Activated CD8-positive, alpha-beta T cell treated with anti-CD3 and anti-CD28 coated beads for 36 hours (primary cell): ENCODE results near the gene AKIP1. TPM values are rescaled to one million over a fixed set of nuclear protein-coding genes. Genes with fewer than 3 reads are reported as not detected.

Experiments
- ATAC-seq: fragments of 200-7000 bp; cut with Tn5 transposase; one replicate; pipeline ENCODE4 v1.10.0; 2021; ENCODE audit warnings: mild to moderate bottlenecking, moderate library complexity
- CTCF ChIA-PET: fragments of 350-600 bp; sonication (Branson Sonifier 250); formaldehyde crosslinking; loops from one replicate; lab custom pipeline; 2021; ENCODE audit warnings: antibody characterized with exemption; lab: Charles Lee
- POLR2A ChIA-PET: fragments of 350-600 bp; sonication (Branson Sonifier 250); formaldehyde crosslinking; loops from one replicate; lab custom pipeline; 2021; ENCODE audit warnings: antibody characterized with exemption; lab: Charles Lee
- DNase-seq: peaks from one replicate; pipeline ENCODE4 v3.0.0-alpha.2; 2020
- H3K27ac Mint-ChIP-seq: one replicate; pipeline ENCODE4 v1.8.0; 2021; ENCODE audit warnings: mild to moderate bottlenecking, mixed read lengths
- H3K27me3 Mint-ChIP-seq: one replicate; pipeline ENCODE4 v1.8.0; 2021; ENCODE audit warnings: mixed read lengths
- H3K36me3 Mint-ChIP-seq: one replicate; pipeline ENCODE4 v1.8.0; 2021; ENCODE audit warnings: low read depth, mixed read lengths
- H3K4me1 Mint-ChIP-seq: one replicate; pipeline ENCODE4 v1.8.0; 2021; ENCODE audit warnings: low read depth, mixed read lengths
- H3K4me3 Mint-ChIP-seq: one replicate; pipeline ENCODE4 v1.8.0; 2021; ENCODE audit warnings: mild to moderate bottlenecking, moderate library complexity, mixed read lengths
- H3K9me3 Mint-ChIP-seq: one replicate; pipeline ENCODE4 v1.8.0; 2021; ENCODE audit warnings: mixed read lengths
- intact Hi-C: fragments of 100-400 bp; cut with micrococcal nuclease; formaldehyde crosslinking; loops from one replicate; pipeline ENCODE4 v1.10.0; 2022
- total RNA-seq, 2 experiments: library from RNA; stranded (reverse); gene quantifications; one replicate each; pipeline ENCODE4 v1.2.3, GENCODE V29; 2021
- TF ChIP-seq, protein P1 (sequence below): fragments of 200-600 bp; IDR thresholded peaks from one replicate; pipeline ENCODE4 v1.8.0; 2022; ENCODE audit warnings: antibody characterized with exemption, mild to moderate bottlenecking

AKIP1 gene
- total RNA-seq, 2 experiments from 2014 or later = 27.8 to 28.2 TPM

DNA sequence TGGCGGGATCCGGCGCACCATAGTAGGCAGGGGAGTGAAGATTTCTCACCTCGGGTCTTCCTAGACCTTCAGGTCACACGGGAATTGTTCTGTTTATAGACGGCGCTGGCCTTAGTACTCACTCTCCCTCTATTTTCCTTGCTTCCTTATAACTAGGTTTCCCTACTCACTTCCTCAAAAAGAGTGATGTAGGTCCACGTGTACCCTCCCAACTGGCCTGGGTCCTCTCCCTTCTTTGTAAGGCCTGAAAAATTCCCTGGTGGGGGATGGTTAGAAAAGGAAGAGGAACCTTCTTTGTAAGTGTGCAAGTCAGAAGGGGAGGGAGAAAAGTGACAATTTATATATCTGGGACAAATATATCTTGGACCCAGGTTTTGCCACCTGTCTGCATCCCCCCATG is 56.2 kb downstream of the AKIP1 start:
- H3K4me3 Mint-ChIP-seq = no peak overlapping the region
- DNase-seq (no peak), ATAC-seq (no peak)
- intact Hi-C loops = no loop called here
- peaks cover 15% of the 10 kb centered on the region for H3K4me1 Mint-ChIP-seq
- H3K36me3 Mint-ChIP-seq = no peaks in the 10 kb centered on the region
- H3K27me3 Mint-ChIP-seq = no peaks in the 10 kb centered on the region
- ChIA-PET CTCF (no interaction called here), POLR2A (no interaction called here)
- no peak overlapping the region for H3K27ac Mint-ChIP-seq
- TF ChIP-seq, protein P1, sequence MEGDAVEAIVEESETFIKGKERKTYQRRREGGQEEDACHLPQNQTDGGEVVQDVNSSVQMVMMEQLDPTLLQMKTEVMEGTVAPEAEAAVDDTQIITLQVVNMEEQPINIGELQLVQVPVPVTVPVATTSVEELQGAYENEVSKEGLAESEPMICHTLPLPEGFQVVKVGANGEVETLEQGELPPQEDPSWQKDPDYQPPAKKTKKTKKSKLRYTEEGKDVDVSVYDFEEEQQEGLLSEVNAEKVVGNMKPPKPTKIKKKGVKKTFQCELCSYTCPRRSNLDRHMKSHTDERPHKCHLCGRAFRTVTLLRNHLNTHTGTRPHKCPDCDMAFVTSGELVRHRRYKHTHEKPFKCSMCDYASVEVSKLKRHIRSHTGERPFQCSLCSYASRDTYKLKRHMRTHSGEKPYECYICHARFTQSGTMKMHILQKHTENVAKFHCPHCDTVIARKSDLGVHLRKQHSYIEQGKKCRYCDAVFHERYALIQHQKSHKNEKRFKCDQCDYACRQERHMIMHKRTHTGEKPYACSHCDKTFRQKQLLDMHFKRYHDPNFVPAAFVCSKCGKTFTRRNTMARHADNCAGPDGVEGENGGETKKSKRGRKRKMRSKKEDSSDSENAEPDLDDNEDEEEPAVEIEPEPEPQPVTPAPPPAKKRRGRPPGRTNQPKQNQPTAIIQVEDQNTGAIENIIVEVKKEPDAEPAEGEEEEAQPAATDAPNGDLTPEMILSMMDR = no peak
- no peaks in the 10 kb centered on the region for H3K9me3 Mint-ChIP-seq

Other genes starting within 250 kb of the AKIP1 start
- gene TRIM66, start 228.5 kb upstream of the AKIP1 start, total RNA-seq = 10 to 100 TPM; 24.7 to 28.4 TPM
- gene RPL27A, start 228.4 kb upstream of the AKIP1 start, total RNA-seq = 100 to 1,000 TPM; 959 to 987 TPM
- gene C11orf16, start 21.8 kb downstream of the AKIP1 start, total RNA-seq = not detected
- gene ASCL3, start 31.8 kb downstream of the AKIP1 start, total RNA-seq = not detected
- gene TMEM9B, start 53.3 kb downstream of the AKIP1 start, total RNA-seq = 10 to 100 TPM; 14.6 to 16.3 TPM
- gene NRIP3, start 92.8 kb downstream of the AKIP1 start, total RNA-seq = 1 to 10 TPM; 1.1 to 2.2 TPM
- not detected for gene SCUBE2, start 180.4 kb downstream of the AKIP1 start, total RNA-seq